ENCODE results near the gene CFAP161. TPM values are rescaled to one million over a fixed set of nuclear protein-coding genes. Genes with fewer than 3 reads are reported as not detected.

CFAP161 gene
- total RNA-seq, 1 experiment from 2014 or later = not detected

DNA sequence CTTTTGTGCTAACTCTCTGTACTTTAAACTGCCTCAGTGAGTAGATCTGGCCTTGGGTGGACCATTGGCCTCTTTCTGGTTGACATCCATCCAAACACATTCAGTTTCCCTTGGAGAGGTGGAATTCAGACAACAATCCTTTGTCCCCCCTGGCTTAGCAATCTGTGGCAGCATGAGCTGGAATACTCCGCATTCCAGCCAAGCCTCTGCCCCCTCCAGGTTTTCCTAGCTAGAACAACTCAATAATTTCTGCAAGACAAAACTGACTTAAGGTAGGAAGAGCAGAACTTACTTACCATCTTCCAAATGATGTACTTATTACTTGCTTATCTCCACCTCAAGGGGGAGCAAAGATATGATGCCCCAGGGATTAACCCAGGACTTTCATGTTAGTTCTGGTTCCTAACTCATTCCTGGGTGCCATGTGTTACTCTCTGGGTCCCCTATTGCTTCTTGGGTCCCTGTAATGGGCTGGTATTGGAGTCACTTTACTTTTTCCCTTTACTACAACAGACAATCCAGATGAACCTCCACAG lies 40.8 kb downstream of the CFAP161 start:
- no peak for TF ChIP-seq CTCF (IDR thresholded peaks at IDR 0.05; ENCODE audit: unreplicated experiment)
- H3K4me1 Mint-ChIP-seq (ENCODE audit: low read depth, unreplicated experiment) = no peaks in the 10 kb centered on the region
- CTCF ChIA-PET = interaction anchor here (1.6 kb wide), 1 partner anchor 10 kb away, joined by 3 read pairs; no protein-coding TSS in a partner anchor
- no peak for DNase-seq
- peaks cover 13% of the 10 kb centered on the region for H3K27me3 Mint-ChIP-seq (ENCODE audit: unreplicated experiment)
- no peaks in the 10 kb centered on the region for H3K36me3 Mint-ChIP-seq (ENCODE audit: insufficient read depth, unreplicated experiment)
- BruUV-seq (replicated peaks) = no TSS peak
- H3K27ac Mint-ChIP-seq (ENCODE audit: unreplicated experiment) = no peak overlapping the region
- intact Hi-C loops (cut with micrococcal nuclease; ENCODE audit: unreplicated experiment) = no loop called here
- H3K4me3 Mint-ChIP-seq (ENCODE audit: low read depth, unreplicated experiment) = no peak overlapping the region
- no peaks in the 10 kb centered on the region for H3K9me3 Mint-ChIP-seq (ENCODE audit: low read depth, unreplicated experiment)

- no peak for TF ChIP-seq CTCF (IDR thresholded peaks at IDR 0.05; ENCODE audit: unreplicated experiment)
- DNase-seq = no peak
- H3K27ac Mint-ChIP-seq (ENCODE audit: unreplicated experiment) = no peak overlapping the region
- CTCF ChIA-PET = no interaction called here
- H3K27me3 Mint-ChIP-seq (ENCODE audit: unreplicated experiment) = peaks cover 17% of the 10 kb centered on the region
- no TSS peak for BruUV-seq (replicated peaks)
- H3K36me3 Mint-ChIP-seq (ENCODE audit: insufficient read depth, unreplicated experiment) = no peaks in the 10 kb centered on the region
- no peak overlapping the region for H3K4me3 Mint-ChIP-seq (ENCODE audit: low read depth, unreplicated experiment)
- H3K9me3 Mint-ChIP-seq (ENCODE audit: low read depth, unreplicated experiment) = no peaks in the 10 kb centered on the region
- H3K4me1 Mint-ChIP-seq (ENCODE audit: low read depth, unreplicated experiment) = no peaks in the 10 kb centered on the region
- intact Hi-C loops (cut with micrococcal nuclease; ENCODE audit: unreplicated experiment) = no loop called here
Observed at GRCh38 chr15:81175496-81175895, 41.4 kb downstream of the CFAP161 start.

DNA sequence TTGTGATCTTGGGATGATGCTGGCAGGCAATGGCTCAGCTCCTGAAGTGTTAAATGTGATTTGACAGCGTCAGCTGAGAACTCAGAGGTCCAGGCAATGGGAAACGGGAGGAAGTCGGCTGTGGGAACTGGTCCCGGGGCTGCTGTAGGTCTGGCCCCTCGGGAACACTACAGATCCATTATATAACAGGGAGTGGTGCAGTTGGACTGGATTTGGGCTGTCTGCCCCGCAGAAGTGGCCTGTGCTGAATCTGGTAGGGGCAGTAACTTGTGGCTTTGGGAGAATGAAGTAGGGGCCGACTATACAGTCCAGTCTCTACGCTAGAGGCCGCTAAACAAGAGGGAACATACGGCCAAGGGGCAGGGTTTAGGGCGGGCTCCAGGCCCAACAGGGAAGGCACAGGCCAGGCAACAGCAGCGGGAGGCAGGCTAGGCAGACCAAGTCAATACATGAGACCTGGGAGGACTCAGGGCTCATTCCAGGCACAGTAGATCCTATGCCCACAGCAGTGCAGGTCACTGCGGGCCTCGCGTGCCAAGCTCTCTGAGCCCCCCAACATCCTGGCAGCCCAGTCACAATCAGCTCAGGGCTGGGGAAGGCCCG lies 42.3 kb downstream of the CFAP161 start:
- CTCF ChIA-PET = no interaction called here
- no TSS peak for BruUV-seq (replicated peaks)
- Mint-ChIP-seq H3K9me3 (ENCODE audit: low read depth, unreplicated experiment) (no peaks in the 10 kb centered on the region), H3K4me3 (ENCODE audit: low read depth, unreplicated experiment) (no peak overlapping the region), H3K27me3 (ENCODE audit: unreplicated experiment) (peaks cover 25% of the 10 kb centered on the region), H3K27ac (ENCODE audit: unreplicated experiment) (no peak overlapping the region), H3K4me1 (ENCODE audit: low read depth, unreplicated experiment) (no peaks in the 10 kb centered on the region), H3K36me3 (ENCODE audit: insufficient read depth, unreplicated experiment) (no peaks in the 10 kb centered on the region)
- no peak for DNase-seq
- no peak for TF ChIP-seq CTCF (IDR thresholded peaks at IDR 0.05; ENCODE audit: unreplicated experiment)
- intact Hi-C loops (cut with micrococcal nuclease; ENCODE audit: unreplicated experiment) = no loop called here

- Mint-ChIP-seq H3K4me3 (ENCODE audit: low read depth, unreplicated experiment) (no peak overlapping the region), H3K27ac (ENCODE audit: unreplicated experiment) (no peak overlapping the region), H3K4me1 (ENCODE audit: low read depth, unreplicated experiment) (no peaks in the 10 kb centered on the region), H3K36me3 (ENCODE audit: insufficient read depth, unreplicated experiment) (no peaks in the 10 kb centered on the region), H3K9me3 (ENCODE audit: low read depth, unreplicated experiment) (no peaks in the 10 kb centered on the region), H3K27me3 (ENCODE audit: unreplicated experiment) (peaks cover 44% of the 10 kb centered on the region)
- BruUV-seq (replicated peaks) = no TSS peak
- intact Hi-C loops (cut with micrococcal nuclease; ENCODE audit: unreplicated experiment) = no loop called here
- no peak for TF ChIP-seq CTCF (IDR thresholded peaks at IDR 0.05; ENCODE audit: unreplicated experiment)
- no peak for DNase-seq
- CTCF ChIA-PET = interaction anchor here (1.3 kb wide), 1 partner anchor 88 kb away, joined by 3 read pairs; no protein-coding TSS in a partner anchor
Observed at GRCh38 chr15:81178365-81178764, 44.3 kb downstream of the CFAP161 start.
